GM18873 (cell line): ENCODE measurements around the gene DIABLO.
"Not testable (repeated sequence)": the region's sequence is repeated elsewhere in the genome, so short reads cannot be mapped to it uniquely, and the experiment has no call there.

Experiments
- ATAC-seq: cut with Tn5 transposase; IDR thresholded peaks from one replicate; pipeline ENCODE4 v1.9.1; 2021; ENCODE audit warnings: mild to moderate bottlenecking, moderate library complexity, moderate number of reproducible peaks; ENCODE audit not compliant: unreplicated experiment, low FRiP score

The DIABLO gene

GRCh38 chr12:122215771-122216170, 10.1 kb downstream of the DIABLO start:
- no peak for ATAC-seq

GRCh38 chr12:122208073-122208820, 17.6 kb downstream of the DIABLO start:
- ATAC-seq = no peak

- no peak for ATAC-seq
Measured at GRCh38 chr12:122207391-122207790, 18.5 kb downstream of the DIABLO start.

- ATAC-seq = no peak
Measured at GRCh38 chr12:122206976-122207375, 18.9 kb downstream of the DIABLO start.

- ATAC-seq = no peak
Measured at GRCh38 chr12:122206111-122206881, 19.6 kb downstream of the DIABLO start.

GRCh38 chr12:122205053-122205925, 20.6 kb downstream of the DIABLO start:
- ATAC-seq = no peak

GRCh38 chr12:122204167-122205052, 21.4 kb downstream of the DIABLO start:
- ATAC-seq = no peak

DNA sequence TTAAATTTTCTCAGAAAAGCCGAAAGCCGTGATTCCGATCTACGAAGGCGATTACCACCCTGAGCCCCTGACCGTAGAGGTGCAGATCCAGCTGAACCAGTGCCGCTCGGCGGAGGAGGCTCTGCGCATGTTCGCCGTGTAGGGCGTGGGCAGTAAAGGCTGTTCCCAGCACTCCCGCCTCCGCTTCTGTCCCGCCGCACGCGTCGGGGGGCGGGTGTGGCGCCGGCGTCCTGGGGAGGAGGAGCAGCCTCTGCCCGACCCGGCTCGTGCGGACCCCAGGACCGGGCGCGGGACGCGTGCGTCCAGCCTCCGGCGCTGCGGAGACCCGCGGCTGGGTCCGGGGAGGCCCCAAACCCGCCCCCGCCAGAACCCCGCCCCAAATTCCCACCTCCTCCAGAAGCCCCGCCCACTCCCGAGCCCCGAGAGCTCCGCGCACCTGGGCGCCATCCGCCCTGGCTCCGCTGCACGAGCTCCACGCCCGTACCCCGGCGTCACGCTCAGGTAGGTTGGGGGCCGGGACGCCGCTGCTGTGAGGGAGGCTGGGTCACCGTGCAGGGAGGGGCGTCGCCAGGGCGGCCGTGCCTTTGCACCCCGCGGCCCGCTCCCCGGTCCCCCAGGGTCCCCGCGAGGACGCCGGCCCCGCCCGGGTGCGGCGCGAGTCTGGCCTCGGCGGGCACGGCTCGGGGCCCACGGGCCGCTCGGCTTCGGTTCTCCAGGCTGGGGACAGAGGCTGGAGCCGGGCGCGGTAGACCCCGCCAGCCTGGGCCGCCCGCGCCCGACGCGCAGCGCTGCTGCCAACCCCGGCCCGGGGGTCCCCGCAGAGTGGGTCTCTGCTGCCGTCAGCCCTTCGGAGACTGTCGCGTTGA, 22.3 kb downstream of the DIABLO start, which contains the start of gene B3GNT4:
TSS of gene B3GNT4 (plus strand) at position 409 of the 866 bp plus-strand sequence. CDS start 910 bp downstream, outside the sequence.
- no peak for ATAC-seq

- ATAC-seq = not testable (repeated sequence)
Measured at GRCh38 chr12:122202811-122203210, 23.0 kb downstream of the DIABLO start.

- ATAC-seq = no peak
Measured at GRCh38 chr12:122202017-122202416, 23.8 kb downstream of the DIABLO start.

GRCh38 chr12:122201381-122201780, 24.5 kb downstream of the DIABLO start:
- ATAC-seq = no peak

GRCh38 chr12:122200541-122201175, 25.2 kb downstream of the DIABLO start:
- no peak for ATAC-seq

DNA sequence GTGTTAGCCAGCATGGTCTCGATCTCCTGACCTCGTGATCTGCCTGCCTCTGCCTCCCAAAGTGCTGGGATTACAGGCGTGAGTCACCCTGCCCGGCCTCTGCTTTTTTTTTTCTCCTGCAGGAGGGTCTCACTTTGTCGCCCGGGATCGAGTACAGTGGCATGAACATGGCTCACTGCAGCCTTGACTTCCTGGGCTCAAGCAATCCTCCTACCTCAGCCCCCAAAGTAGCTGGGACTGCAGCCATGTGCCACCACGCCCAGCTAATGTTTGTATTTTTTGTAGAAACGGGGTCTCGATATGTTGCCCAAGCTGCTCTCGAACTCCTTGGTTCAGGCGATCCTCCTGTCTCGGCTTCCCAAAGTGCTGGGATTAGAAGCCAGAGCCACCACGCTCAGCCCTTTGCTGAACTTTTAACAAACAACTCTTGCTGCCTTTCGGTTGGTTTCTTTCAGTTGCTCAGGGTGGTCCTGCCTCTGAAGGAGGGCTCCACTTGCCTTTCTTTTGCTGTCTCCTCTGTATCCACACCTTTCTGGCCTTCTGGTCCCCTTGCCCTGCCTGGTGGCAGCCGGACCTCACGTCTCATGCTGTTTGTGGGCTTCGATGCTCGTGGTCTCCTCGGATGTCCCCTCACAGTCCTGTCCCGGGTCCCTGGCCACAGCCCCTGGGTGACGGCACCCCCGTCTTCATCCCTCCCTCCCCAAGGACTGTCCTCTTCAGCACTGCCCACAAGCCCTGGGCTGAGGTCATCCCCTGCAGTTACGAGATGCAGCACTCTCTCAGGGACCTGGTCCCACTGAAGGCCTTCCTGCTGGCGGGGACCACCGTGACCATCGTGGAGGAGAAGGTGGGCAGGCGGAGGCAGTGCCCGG, 26.1 kb downstream of the DIABLO start:
- ATAC-seq = no peak

- no peak for ATAC-seq
Measured at GRCh38 chr12:122197612-122197966, 28.3 kb downstream of the DIABLO start.

DNA sequence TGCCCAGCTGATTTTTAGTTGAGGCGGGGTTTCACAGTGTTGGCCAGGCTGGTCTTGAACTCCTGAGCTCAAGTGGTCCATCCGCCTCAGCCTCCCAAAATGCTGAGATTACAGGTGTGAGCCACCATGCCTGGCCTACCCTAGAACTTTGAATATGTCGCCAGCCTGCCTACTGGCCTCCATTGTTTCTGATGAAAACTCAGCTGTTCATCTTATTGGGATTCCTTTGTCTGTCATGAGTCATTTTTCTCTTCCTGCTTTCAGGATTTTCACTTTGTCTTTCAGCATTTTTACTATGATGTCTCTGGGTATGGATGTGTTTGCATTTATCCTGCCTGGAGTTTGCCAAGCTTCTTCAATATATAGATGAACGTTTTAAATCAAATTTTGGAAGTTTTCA, 30.4 kb downstream of the DIABLO start:
- ATAC-seq = no peak

DNA sequence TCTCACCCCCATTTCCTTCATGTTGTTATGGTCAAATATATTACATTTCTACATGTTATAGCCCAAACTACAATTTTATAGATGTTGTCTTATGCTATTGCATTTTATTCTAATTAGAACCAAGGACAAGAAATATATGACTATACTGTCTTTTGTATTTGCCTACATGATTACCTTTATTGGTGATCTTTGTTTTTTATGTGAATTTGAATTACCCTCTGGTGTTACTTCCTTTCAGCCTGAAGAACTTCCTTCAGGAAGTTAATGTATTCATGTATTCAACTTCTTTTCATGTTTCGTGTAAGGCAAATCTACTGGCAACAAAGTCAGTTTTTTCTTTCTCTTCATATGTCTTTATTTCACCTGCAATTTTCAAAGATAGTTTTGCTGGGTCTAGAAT, 31.0 kb downstream of the DIABLO start:
- ATAC-seq = no peak

GRCh38 chr12:122192441-122192840, 33.4 kb downstream of the DIABLO start:
- ATAC-seq = no peak
